ENCODE results near the gene LRFN5. TPM values are rescaled to one million over a fixed set of nuclear protein-coding genes. Genes with fewer than 3 reads are reported as not detected.

Gene LRFN5
- total and polyA plus RNA-seq, 2 donors (not counting 1 experiment from before 2014, with no cell fraction given) = 0.14 to 3.6 TPM

DNA sequence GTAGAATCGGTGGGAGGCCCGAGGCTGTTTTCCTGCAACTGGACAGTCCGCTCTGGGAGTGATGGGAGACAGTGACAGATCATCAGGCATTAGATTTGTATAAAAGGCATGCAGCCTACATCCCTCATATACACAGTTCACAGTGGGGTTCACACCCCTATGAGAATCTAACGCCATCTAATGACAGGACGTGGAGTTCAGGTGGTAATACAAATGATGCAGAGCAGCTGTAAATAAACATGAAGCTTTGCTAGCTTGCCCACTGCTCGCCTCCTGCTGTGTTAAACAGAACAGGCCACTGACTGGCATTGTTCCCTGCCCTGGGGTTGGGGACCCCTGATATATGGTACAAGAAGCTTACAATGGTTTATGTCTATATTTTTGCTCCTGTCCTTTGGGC lies 179.0 kb downstream of the LRFN5 start:
- Histone ChIP-seq H2AFZ (ENCODE audit: low read length) (no peak overlapping the region), H3K9ac (ENCODE audit: insufficient read depth, low read length) (no peak overlapping the region), H3K79me2 (ENCODE audit: control insufficient read depth, insufficient read depth, low read length) (no peaks in the 10 kb centered on the region), H3K4me1 (ENCODE audit: control insufficient read depth, extremely low read depth, insufficient read depth, low read length) (no peaks in the 10 kb centered on the region), H3K4me3 (replicated peaks in 1 of 4; ENCODE audit: control extremely low read depth in 1 of 4, insufficient read depth in 1 of 4, low read depth in 3 of 4, low read length in 4 of 4) (no peak overlapping the region), H3K36me3 (ENCODE audit: control insufficient read depth, insufficient read depth, low read length) (no peaks in the 10 kb centered on the region), H3K27me3 (ENCODE audit: control insufficient read depth, insufficient read depth, low read length) (no peaks in the 10 kb centered on the region), H3K27ac (ENCODE audit: insufficient read depth, low read length) (no peak overlapping the region), H3K9me3 (ENCODE audit: control insufficient read depth, insufficient read depth, low read depth, low read length) (no peaks in the 10 kb centered on the region), H3K4me2 (ENCODE audit: extremely low read depth, insufficient read depth, low read length) (no peak overlapping the region), H4K20me1 (ENCODE audit: control insufficient read depth, extremely low read depth, insufficient read depth, low read length) (no peaks in the 10 kb centered on the region)
- no peak for DNase-seq (ENCODE audit: low read depth in 2 of 2)
- TF ChIP-seq, protein P1, sequence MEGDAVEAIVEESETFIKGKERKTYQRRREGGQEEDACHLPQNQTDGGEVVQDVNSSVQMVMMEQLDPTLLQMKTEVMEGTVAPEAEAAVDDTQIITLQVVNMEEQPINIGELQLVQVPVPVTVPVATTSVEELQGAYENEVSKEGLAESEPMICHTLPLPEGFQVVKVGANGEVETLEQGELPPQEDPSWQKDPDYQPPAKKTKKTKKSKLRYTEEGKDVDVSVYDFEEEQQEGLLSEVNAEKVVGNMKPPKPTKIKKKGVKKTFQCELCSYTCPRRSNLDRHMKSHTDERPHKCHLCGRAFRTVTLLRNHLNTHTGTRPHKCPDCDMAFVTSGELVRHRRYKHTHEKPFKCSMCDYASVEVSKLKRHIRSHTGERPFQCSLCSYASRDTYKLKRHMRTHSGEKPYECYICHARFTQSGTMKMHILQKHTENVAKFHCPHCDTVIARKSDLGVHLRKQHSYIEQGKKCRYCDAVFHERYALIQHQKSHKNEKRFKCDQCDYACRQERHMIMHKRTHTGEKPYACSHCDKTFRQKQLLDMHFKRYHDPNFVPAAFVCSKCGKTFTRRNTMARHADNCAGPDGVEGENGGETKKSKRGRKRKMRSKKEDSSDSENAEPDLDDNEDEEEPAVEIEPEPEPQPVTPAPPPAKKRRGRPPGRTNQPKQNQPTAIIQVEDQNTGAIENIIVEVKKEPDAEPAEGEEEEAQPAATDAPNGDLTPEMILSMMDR (conservative IDR thresholded peaks at IDR 0.05 in 1 of 2, IDR thresholded peaks at IDR 0.05 in 1 of 2; ENCODE audit: low read depth in 1 of 2, low read length in 2 of 2) = no peak
- TF ChIP-seq EZH2 (IDR thresholded peaks at IDR 0.05; ENCODE audit: low read length, missing control alignments) = no peak

DNA sequence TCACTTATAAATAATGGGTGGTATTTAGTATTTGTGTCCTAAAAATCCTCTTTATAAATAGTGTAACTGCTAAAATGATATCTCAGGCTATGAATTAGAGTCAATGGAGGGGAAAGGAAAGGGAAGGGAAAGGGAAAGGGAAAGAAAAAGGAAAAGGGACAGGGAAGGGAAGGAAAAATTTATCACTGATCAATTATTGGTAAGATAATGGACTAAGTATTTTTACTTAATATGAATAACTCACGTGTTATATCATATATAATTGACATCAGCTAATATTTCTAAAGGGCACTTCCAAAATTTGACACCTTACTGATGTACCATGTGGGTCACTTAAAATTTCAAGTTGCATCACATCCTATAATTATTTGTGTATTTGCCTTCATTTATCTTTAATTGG lies 193.1 kb downstream of the LRFN5 start:
- Histone ChIP-seq H3K36me3 (ENCODE audit: control insufficient read depth, insufficient read depth, low read length) (no peaks in the 10 kb centered on the region), H3K4me3 (replicated peaks in 1 of 4; ENCODE audit: control extremely low read depth in 1 of 4, insufficient read depth in 1 of 4, low read depth in 3 of 4, low read length in 4 of 4) (no peak overlapping the region), H4K20me1 (ENCODE audit: control insufficient read depth, extremely low read depth, insufficient read depth, low read length) (no peaks in the 10 kb centered on the region), H3K9ac (ENCODE audit: insufficient read depth, low read length) (no peak overlapping the region), H3K4me1 (ENCODE audit: control insufficient read depth, extremely low read depth, insufficient read depth, low read length) (no peaks in the 10 kb centered on the region), H3K79me2 (ENCODE audit: control insufficient read depth, insufficient read depth, low read length) (no peaks in the 10 kb centered on the region), H3K27me3 (ENCODE audit: control insufficient read depth, insufficient read depth, low read length) (no peaks in the 10 kb centered on the region), H2AFZ (ENCODE audit: low read length) (no peak overlapping the region), H3K9me3 (ENCODE audit: control insufficient read depth, insufficient read depth, low read depth, low read length) (no peaks in the 10 kb centered on the region), H3K27ac (ENCODE audit: insufficient read depth, low read length) (no peak overlapping the region), H3K4me2 (ENCODE audit: extremely low read depth, insufficient read depth, low read length) (no peak overlapping the region)
- no peak for DNase-seq (ENCODE audit: low read depth in 2 of 2)
- no peak for TF ChIP-seq EZH2 (IDR thresholded peaks at IDR 0.05; ENCODE audit: low read length, missing control alignments)
- TF ChIP-seq, protein P1 (conservative IDR thresholded peaks at IDR 0.05 in 1 of 2, IDR thresholded peaks at IDR 0.05 in 1 of 2; ENCODE audit: low read depth in 1 of 2, low read length in 2 of 2) = no peak

GRCh38 chr14:41805633-41806032 lies 199.0 kb downstream of the LRFN5 start:
- Histone ChIP-seq H3K79me2 (ENCODE audit: control insufficient read depth, insufficient read depth, low read length) (no peaks in the 10 kb centered on the region), H3K27ac (ENCODE audit: insufficient read depth, low read length) (no peak overlapping the region), H3K9ac (ENCODE audit: insufficient read depth, low read length) (no peak overlapping the region), H2AFZ (ENCODE audit: low read length) (no peak overlapping the region), H4K20me1 (ENCODE audit: control insufficient read depth, extremely low read depth, insufficient read depth, low read length) (no peaks in the 10 kb centered on the region), H3K27me3 (ENCODE audit: control insufficient read depth, insufficient read depth, low read length) (no peaks in the 10 kb centered on the region), H3K4me1 (ENCODE audit: control insufficient read depth, extremely low read depth, insufficient read depth, low read length) (no peaks in the 10 kb centered on the region), H3K4me2 (ENCODE audit: extremely low read depth, insufficient read depth, low read length) (no peak overlapping the region), H3K4me3 (replicated peaks in 1 of 4; ENCODE audit: control extremely low read depth in 1 of 4, insufficient read depth in 1 of 4, low read depth in 3 of 4, low read length in 4 of 4) (no peak overlapping the region), H3K36me3 (ENCODE audit: control insufficient read depth, insufficient read depth, low read length) (no peaks in the 10 kb centered on the region), H3K9me3 (ENCODE audit: control insufficient read depth, insufficient read depth, low read depth, low read length) (no peaks in the 10 kb centered on the region)
- TF ChIP-seq, protein P1 (conservative IDR thresholded peaks at IDR 0.05 in 1 of 2, IDR thresholded peaks at IDR 0.05 in 1 of 2; ENCODE audit: low read depth in 1 of 2, low read length in 2 of 2) = no peak
- TF ChIP-seq EZH2 (IDR thresholded peaks at IDR 0.05; ENCODE audit: low read length, missing control alignments) = no peak
- no peak for DNase-seq (ENCODE audit: low read depth in 2 of 2)
